CD4-positive, alpha-beta T cell (primary cell): ENCODE data around the gene CTDSP2. TPM values are rescaled to one million over a fixed set of nuclear protein-coding genes. Genes with fewer than 3 reads are reported as not detected.

Experiments
- ATAC-seq: fragments of 200-7000 bp; cut with Tn5 transposase; one replicate; pipeline ENCODE4 v1.10.0; 2022; ENCODE audit warnings: mild to moderate bottlenecking; ENCODE audit not compliant: poor library complexity
- CTCF ChIA-PET: fragments of 350-600 bp; sonication (Branson Sonifier 250); formaldehyde crosslinking; loops from one replicate; lab custom pipeline; 2021; ENCODE audit warnings: antibody characterized with exemption, inconsistent platforms; lab: Charles Lee
- POLR2A ChIA-PET: fragments of 350-600 bp; sonication (Branson Sonifier 250); formaldehyde crosslinking; loops from one replicate; lab custom pipeline; 2021; ENCODE audit warnings: antibody characterized with exemption, inconsistent platforms; lab: Charles Lee
- DNase-seq, 14 experiments: peaks; one replicate each; pipeline ENCODE4 v3.0.0-alpha.2; 2013 to 2020; ENCODE audit warnings: mixed read lengths in 2 of 14
- H3K27ac ChIP-seq, 2 donors: one replicate each; pipeline versions ENCODE4 v1.5.1 to v1.7.0; 2013; ENCODE audit warnings: low read length in 2 of 2, low read depth in 1 of 2, mild to moderate bottlenecking in 1 of 2
- H3K27me3 ChIP-seq, 2 experiments: 1 replicate in 1 of 2; 2 replicates in 1 of 2; pipeline versions ENCODE4 v1.6.1 to v1.7.0; 2013; ENCODE audit warnings: low read length in 2 of 2, control low read depth in 1 of 2, mild to moderate bottlenecking in 1 of 2, moderate library complexity in 1 of 2; ENCODE audit not compliant: insufficient read depth in 2 of 2, control insufficient read depth in 1 of 2
- H3K36me3 ChIP-seq: one replicate; pipeline ENCODE4 v1.6.1; 2013; ENCODE audit warnings: low read length, control low read depth; ENCODE audit not compliant: insufficient read depth
- H3K4me1 ChIP-seq: one replicate; pipeline ENCODE4 v1.6.1; 2013; ENCODE audit warnings: low read length, control low read depth; ENCODE audit not compliant: insufficient read depth
- H3K4me3 ChIP-seq: one replicate; pipeline ENCODE4 v1.5.1; 2013; ENCODE audit warnings: mild to moderate bottlenecking, low read length, moderate library complexity
- H3K9me3 ChIP-seq, 2 experiments: 1 replicate in 1 of 2; 2 replicates in 1 of 2; pipeline versions ENCODE4 v1.6.1 to v1.7.0; 2013; ENCODE audit warnings: low read length in 2 of 2, mild to moderate bottlenecking in 2 of 2, control low read depth in 1 of 2, moderate library complexity in 1 of 2; ENCODE audit not compliant: control insufficient read depth in 1 of 2, insufficient read depth in 1 of 2
- H3K27ac Mint-ChIP-seq: one replicate; pipeline ENCODE4 v1.8.0; 2020; ENCODE audit warnings: mixed read lengths
- H3K27me3 Mint-ChIP-seq: one replicate; pipeline ENCODE4 v1.8.0; 2021; ENCODE audit warnings: mixed read lengths
- H3K36me3 Mint-ChIP-seq: one replicate; pipeline ENCODE4 v1.8.0; 2021; ENCODE audit warnings: low read depth, mixed read lengths
- H3K4me1 Mint-ChIP-seq: one replicate; pipeline ENCODE4 v1.8.0; 2021; ENCODE audit warnings: low read depth, mixed read lengths
- H3K4me3 Mint-ChIP-seq: one replicate; pipeline ENCODE4 v1.8.0; 2020; ENCODE audit warnings: mild to moderate bottlenecking, mixed read lengths
- H3K9me3 Mint-ChIP-seq: one replicate; pipeline ENCODE4 v1.8.0; 2020; ENCODE audit warnings: mixed read lengths
- CTCF ChIP-seq: fragments of 200-600 bp; IDR thresholded peaks from one replicate; pipeline ENCODE4 v1.8.0; 2022; ENCODE audit warnings: antibody characterized with exemption, mild to moderate bottlenecking
- intact Hi-C, 2 experiments: fragments of 100-400 bp; cut with DNase I in 1 of 2; cut with micrococcal nuclease in 1 of 2; formaldehyde crosslinking; loops; one replicate each; pipeline versions ENCODE4 v1.15.1 to v1.9.0; 2023 to 2025; cut with DNase I, micrococcal nuclease
- total RNA-seq, 174 experiments: library from RNA in 2 of 174; stranded (reverse) in 2 of 174; gene quantifications; one replicate each; pipeline ENCODE4 v1.2.3 and lab custom pipeline; 2021 to 2026

Gene CTDSP2
- total RNA-seq, 2 experiments from 2014 or later: 86.2 to 86.4 TPM

GRCh38 chr12:57793920-57794319, 52.6 kb downstream of the CTDSP2 start:
- Mint-ChIP-seq H3K36me3 (peaks cover 86% of the 10 kb centered on the region), H3K4me1 (no peaks in the 10 kb centered on the region), H3K4me3 (no peak overlapping the region), H3K27me3 (no peaks in the 10 kb centered on the region), H3K27ac (no peak overlapping the region), H3K9me3 (no peaks in the 10 kb centered on the region)
- no peak for ATAC-seq
- peaks cover 70% of the 10 kb centered on the region for H3K36me3 ChIP-seq
- no peak overlapping the region for H3K4me3 ChIP-seq
- H3K27me3 ChIP-seq: no peaks in the 10 kb centered on the region
- POLR2A ChIA-PET: interaction anchor here (1.0 to 1.5 kb wide), 3 partner anchors 11 to 53 kb away, joined by 3 to 4 read pairs (median 3); partner anchors contain the start of genes CTDSP2 and TSFM
- DNase-seq: no peak
- CTCF ChIA-PET: interaction anchor here (1.4 to 1.7 kb wide), 2 partner anchors 10 to 11 kb away, joined by 3 to 6 read pairs; partner anchors contain the start of gene TSFM
- intact Hi-C loops: no loop called here
- no peak overlapping the region for H3K27ac ChIP-seq
- no peaks in the 10 kb centered on the region for H3K4me1 ChIP-seq
- no peak for TF ChIP-seq CTCF
- H3K9me3 ChIP-seq: no peaks in the 10 kb centered on the region

GRCh38 chr12:57783861-57784260, 62.7 kb downstream of the CTDSP2 start:
- CTCF ChIA-PET: interaction anchor here (0.6 to 2.1 kb wide), 3 partner anchors 10 to 148 kb away, joined by 3 to 7 read pairs (median 3); no protein-coding TSS in a partner anchor

GRCh38 chr12:57783466-57783801, 63.1 kb downstream of the CTDSP2 start:
- Mint-ChIP-seq H3K9me3 (no peaks in the 10 kb centered on the region), H3K27ac (peak overlapping the region; percentile 100)
- ATAC-seq: no peak

More at GRCh38 chr12:57783861-57784260, 62.7 kb downstream of the CTDSP2 start:
- POLR2A ChIA-PET: interaction anchor here (0.7 to 1.6 kb wide), 2 partner anchors 12 kb away, joined by 3 to 10 read pairs; partner anchors contain the start of genes EEF1AKMT3 and METTL1
- Mint-ChIP-seq H3K27me3 (no peaks in the 10 kb centered on the region), H3K36me3 (peaks cover 50% of the 10 kb centered on the region), H3K4me3 (peak overlapping the region; percentile 80), H3K4me1 (peaks cover 47% of the 10 kb centered on the region), H3K9me3 (no peaks in the 10 kb centered on the region), H3K27ac (peak overlapping the region; percentile 100)
- no peak overlapping the region for H3K27ac ChIP-seq
- DNase-seq (no peak), ATAC-seq (no peak)
- no peak overlapping the region for H3K4me3 ChIP-seq
- H3K27me3 ChIP-seq: no peaks in the 10 kb centered on the region
- H3K4me1 ChIP-seq: peaks cover 50% of the 10 kb centered on the region
- no peak for TF ChIP-seq CTCF
- H3K9me3 ChIP-seq: no peaks in the 10 kb centered on the region
- peaks cover 35% of the 10 kb centered on the region for H3K36me3 ChIP-seq
- intact Hi-C loops: loop anchor here (2.0 to 5.0 kb wide), 2 partner anchors 113 to 123 kb away; no protein-coding TSS in a partner anchor

More at GRCh38 chr12:57783466-57783801, 63.1 kb downstream of the CTDSP2 start:
- Histone ChIP-seq H3K27me3 (no peaks in the 10 kb centered on the region), H3K36me3 (peaks cover 31% of the 10 kb centered on the region), H3K4me1 (peaks cover 54% of the 10 kb centered on the region), H3K27ac (no peak overlapping the region), H3K4me3 (peak overlapping the region; percentile 89), H3K9me3 (no peaks in the 10 kb centered on the region)
- TF ChIP-seq CTCF: no peak
- H3K36me3 Mint-ChIP-seq: peaks cover 46% of the 10 kb centered on the region
- CTCF ChIA-PET: interaction anchor here (0.6 to 2.8 kb wide), 8 partner anchors 9 to 148 kb away, joined by 3 to 20 read pairs (median 4); no protein-coding TSS in a partner anchor
- POLR2A ChIA-PET: interaction anchor here (0.8 to 2.8 kb wide), 10 partner anchors 10 to 90 kb away, joined by 3 to 10 read pairs (median 4); partner anchors contain the start of genes CTDSP2, EEF1AKMT3, METTL1 and OS9
- no peaks in the 10 kb centered on the region for H3K27me3 Mint-ChIP-seq
- no peak for DNase-seq
- peaks cover 47% of the 10 kb centered on the region for H3K4me1 Mint-ChIP-seq
- intact Hi-C loops: loop anchor here (2.0 to 5.0 kb wide), 2 partner anchors 113 to 124 kb away; no protein-coding TSS in a partner anchor
- H3K4me3 Mint-ChIP-seq: peak overlapping the region; percentile 100
